Neural cell (in vitro differentiated cells): ENCODE results near the gene PLXNA3. TPM values are rescaled to one million over a fixed set of nuclear protein-coding genes. Genes with fewer than 3 reads are reported as not detected.

ENCODE experiments used
- H2AFZ ChIP-seq: fragments of 200-600, 300-800 bp; sonication (generic), shearing (Covaris generic); 2 replicates; pipeline ENCODE4 v1.6.0; 2014; ENCODE audit warnings: low read depth, mild to moderate bottlenecking, antibody characterized with exemption, low read length, moderate library complexity
- H3F3A ChIP-seq: fragments of 200-600 bp; shearing (Covaris generic); 2 replicates; pipeline ENCODE4 v1.6.1; 2016; ENCODE audit warnings: mild to moderate bottlenecking, moderate library complexity, mixed read lengths, antibody characterized with exemption, low read length; ENCODE audit not compliant: insufficient read depth, poor library complexity, severe bottlenecking
- H3K27ac ChIP-seq: fragments of 200-600, 300-800 bp; sonication (generic), shearing (Covaris generic); 2 replicates; pipeline ENCODE4 v1.5.1; 2014; ENCODE audit warnings: mild to moderate bottlenecking, low read length, moderate library complexity
- H3K27me3 ChIP-seq: fragments of 300-800, 200-600 bp; sonication (generic), shearing (Covaris generic); 2 replicates; pipeline ENCODE4 v1.6.0; 2014; ENCODE audit warnings: mild to moderate bottlenecking, low read depth, low read length, moderate library complexity; ENCODE audit not compliant: insufficient read depth
- H3K36me3 ChIP-seq: fragments of 300-800, 200-600 bp; sonication (generic), shearing (Covaris generic); 2 replicates; pipeline ENCODE4 v1.5.1; 2014; ENCODE audit warnings: mild to moderate bottlenecking, antibody characterized with exemption, low read length, moderate library complexity; ENCODE audit not compliant: insufficient read depth
- H3K4me2 ChIP-seq: fragments of 300-800, 200-600 bp; sonication (generic), shearing (Covaris generic); 2 replicates; pipeline ENCODE4 v1.6.0; 2014; ENCODE audit warnings: mild to moderate bottlenecking, low read length
- H3K4me3 ChIP-seq: fragments of 300-800, 200-600 bp; sonication (generic), shearing (Covaris generic); 2 replicates; pipeline ENCODE4 v1.5.1; 2014; ENCODE audit warnings: mild to moderate bottlenecking, low read length, moderate library complexity
- H3K79me2 ChIP-seq: fragments of 200-600 bp; shearing (Covaris generic); replicated peaks from 2 replicates; pipeline ENCODE4 v1.6.0; 2014; ENCODE audit warnings: mild to moderate bottlenecking, low read length, moderate library complexity; ENCODE audit not compliant: insufficient read depth
- H3K9ac ChIP-seq: fragments of 300-800, 200-600 bp; sonication (generic), shearing (Covaris generic); 2 replicates; pipeline ENCODE4 v1.6.1; 2016; ENCODE audit warnings: mild to moderate bottlenecking, low read length, mixed read lengths
- H3K9me2 ChIP-seq: fragments of 200-600 bp; shearing (Covaris generic); 2 replicates; pipeline ENCODE4 v1.6.1; 2016; ENCODE audit warnings: mild to moderate bottlenecking, low read length, mixed read lengths; ENCODE audit not compliant: insufficient read depth
- H3K9me3 ChIP-seq: fragments of 200-600, 300-800 bp; sonication (generic), shearing (Covaris generic); 2 replicates; pipeline ENCODE4 v1.6.1; 2016; ENCODE audit warnings: mild to moderate bottlenecking, mixed run types, low read length, moderate library complexity, mixed read lengths
- H4K20me1 ChIP-seq: fragments of 200-600 bp; shearing (Covaris generic); 2 replicates; pipeline ENCODE4 v1.6.1; 2016; ENCODE audit warnings: mild to moderate bottlenecking, mixed run types; ENCODE audit not compliant: insufficient read depth
- EP300 ChIP-seq: fragments of 450-650 bp; conservative IDR thresholded peaks from 2 replicates; pipeline ENCODE4 v1.6.1; 2014; ENCODE audit warnings: antibody characterized with exemption, mild to moderate bottlenecking, moderate library complexity; ENCODE audit not compliant: poor library complexity, severe bottlenecking
- EZH2 ChIP-seq: fragments of 200-600, 300-800 bp; shearing (Covaris generic), sonication (generic); IDR thresholded peaks from 2 replicates; pipeline ENCODE4 v1.6.1; 2014; ENCODE audit warnings: antibody characterized with exemption, low read length, borderline replicate concordance, mild to moderate bottlenecking; ENCODE audit not compliant: insufficient read depth, poor library complexity, severe bottlenecking
- MXI1 ChIP-seq: fragments of 450-650 bp; conservative IDR thresholded peaks from 2 replicates; pipeline ENCODE4 v1.6.1; 2014; ENCODE audit warnings: antibody characterized with exemption, mild to moderate bottlenecking; ENCODE audit not compliant: poor library complexity, severe bottlenecking
- POLR2AphosphoS5 ChIP-seq: IDR thresholded peaks from 2 replicates; pipeline ENCODE4 v1.6.1; 2012
- RAD21 ChIP-seq: fragments of 450-650 bp; conservative IDR thresholded peaks from 2 replicates; pipeline ENCODE4 v1.6.1; 2014; ENCODE audit warnings: antibody characterized with exemption, mild to moderate bottlenecking, moderate library complexity
- REST ChIP-seq: IDR thresholded peaks from 2 replicates; pipeline ENCODE4 v1.6.1; 2012; ENCODE audit warnings: borderline replicate concordance
- SMC3 ChIP-seq: fragments of 450-650 bp; conservative IDR thresholded peaks from 2 replicates; pipeline ENCODE4 v1.6.1; 2014; ENCODE audit warnings: antibody characterized with exemption, mild to moderate bottlenecking, moderate library complexity; ENCODE audit not compliant: poor library complexity
- TAF1 ChIP-seq: IDR thresholded peaks from 2 replicates; pipeline ENCODE4 v1.6.1; 2012; ENCODE audit warnings: low read depth
- polyA plus RNA-seq: library from polyadenylated mRNA; depleted of rRNA; stranded (reverse); fragments of >200 nt; gene quantifications from 2 replicates; pipeline ENCODE4 v1.2.3, GENCODE V29; 2014
- TF ChIP-seq, protein P1 (sequence below): fragments of 450-650 bp; IDR thresholded peaks from 2 replicates; pipeline ENCODE4 v1.5.1; 2014; ENCODE audit warnings: antibody characterized with exemption, mild to moderate bottlenecking, moderate library complexity; ENCODE audit not compliant: poor library complexity, severe bottlenecking

Gene PLXNA3
- polyA plus RNA-seq, 1 donor from 2014 or later = 17.2 TPM

GRCh38 chrX:154419688-154420401 lies 38.2 kb upstream of the PLXNA3 start:
- H2AFZ ChIP-seq = no peak overlapping the region
- H3K79me2 ChIP-seq = no peaks in the 10 kb centered on the region
- H3K4me3 ChIP-seq = no peak overlapping the region
- no peaks in the 10 kb centered on the region for H4K20me1 ChIP-seq
- no peak overlapping the region for H3K4me2 ChIP-seq
- H3K9ac ChIP-seq = no peak overlapping the region
- H3F3A ChIP-seq = no peaks in the 10 kb centered on the region
- H3K27ac ChIP-seq = no peak overlapping the region
- no peaks in the 10 kb centered on the region for H3K27me3 ChIP-seq
- H3K9me3 ChIP-seq = no peaks in the 10 kb centered on the region
- H3K9me2 ChIP-seq = no peaks in the 10 kb centered on the region
- no peaks in the 10 kb centered on the region for H3K36me3 ChIP-seq
- TF ChIP-seq REST = no peak
- TF ChIP-seq POLR2AphosphoS5 = no peak
- no peak for TF ChIP-seq MXI1
- no peak for TF ChIP-seq TAF1
- no peak for TF ChIP-seq RAD21
- no peak for TF ChIP-seq SMC3
- TF ChIP-seq EZH2 = no peak
- TF ChIP-seq EP300 = no peak
- TF ChIP-seq, protein P1, sequence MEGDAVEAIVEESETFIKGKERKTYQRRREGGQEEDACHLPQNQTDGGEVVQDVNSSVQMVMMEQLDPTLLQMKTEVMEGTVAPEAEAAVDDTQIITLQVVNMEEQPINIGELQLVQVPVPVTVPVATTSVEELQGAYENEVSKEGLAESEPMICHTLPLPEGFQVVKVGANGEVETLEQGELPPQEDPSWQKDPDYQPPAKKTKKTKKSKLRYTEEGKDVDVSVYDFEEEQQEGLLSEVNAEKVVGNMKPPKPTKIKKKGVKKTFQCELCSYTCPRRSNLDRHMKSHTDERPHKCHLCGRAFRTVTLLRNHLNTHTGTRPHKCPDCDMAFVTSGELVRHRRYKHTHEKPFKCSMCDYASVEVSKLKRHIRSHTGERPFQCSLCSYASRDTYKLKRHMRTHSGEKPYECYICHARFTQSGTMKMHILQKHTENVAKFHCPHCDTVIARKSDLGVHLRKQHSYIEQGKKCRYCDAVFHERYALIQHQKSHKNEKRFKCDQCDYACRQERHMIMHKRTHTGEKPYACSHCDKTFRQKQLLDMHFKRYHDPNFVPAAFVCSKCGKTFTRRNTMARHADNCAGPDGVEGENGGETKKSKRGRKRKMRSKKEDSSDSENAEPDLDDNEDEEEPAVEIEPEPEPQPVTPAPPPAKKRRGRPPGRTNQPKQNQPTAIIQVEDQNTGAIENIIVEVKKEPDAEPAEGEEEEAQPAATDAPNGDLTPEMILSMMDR = no peak

- no peaks in the 10 kb centered on the region for H4K20me1 ChIP-seq
- H3K79me2 ChIP-seq = no peaks in the 10 kb centered on the region
- no peaks in the 10 kb centered on the region for H3K36me3 ChIP-seq
- no peaks in the 10 kb centered on the region for H3K27me3 ChIP-seq
- no peaks in the 10 kb centered on the region for H3F3A ChIP-seq
- no peaks in the 10 kb centered on the region for H3K9me2 ChIP-seq
- no peak overlapping the region for H3K9ac ChIP-seq
- TF ChIP-seq EP300 (no peak), POLR2AphosphoS5 (no peak), TAF1 (no peak)
- no peak overlapping the region for H2AFZ ChIP-seq
- no peak overlapping the region for H3K4me2 ChIP-seq
- no peak overlapping the region for H3K27ac ChIP-seq
- no peaks in the 10 kb centered on the region for H3K9me3 ChIP-seq
- no peak overlapping the region for H3K4me3 ChIP-seq
These were observed 37.7 kb upstream of the PLXNA3 start for GRCh38 chrX:154420402-154420756.
